NCI-H1092 (cell line): ENCODE measurements around the gene S100B.

Experiments used
- DNase-seq: peaks from one replicate; lab custom pipeline; 2025; lab: John Stamatoyannopoulos, UW

Gene S100B

DNA sequence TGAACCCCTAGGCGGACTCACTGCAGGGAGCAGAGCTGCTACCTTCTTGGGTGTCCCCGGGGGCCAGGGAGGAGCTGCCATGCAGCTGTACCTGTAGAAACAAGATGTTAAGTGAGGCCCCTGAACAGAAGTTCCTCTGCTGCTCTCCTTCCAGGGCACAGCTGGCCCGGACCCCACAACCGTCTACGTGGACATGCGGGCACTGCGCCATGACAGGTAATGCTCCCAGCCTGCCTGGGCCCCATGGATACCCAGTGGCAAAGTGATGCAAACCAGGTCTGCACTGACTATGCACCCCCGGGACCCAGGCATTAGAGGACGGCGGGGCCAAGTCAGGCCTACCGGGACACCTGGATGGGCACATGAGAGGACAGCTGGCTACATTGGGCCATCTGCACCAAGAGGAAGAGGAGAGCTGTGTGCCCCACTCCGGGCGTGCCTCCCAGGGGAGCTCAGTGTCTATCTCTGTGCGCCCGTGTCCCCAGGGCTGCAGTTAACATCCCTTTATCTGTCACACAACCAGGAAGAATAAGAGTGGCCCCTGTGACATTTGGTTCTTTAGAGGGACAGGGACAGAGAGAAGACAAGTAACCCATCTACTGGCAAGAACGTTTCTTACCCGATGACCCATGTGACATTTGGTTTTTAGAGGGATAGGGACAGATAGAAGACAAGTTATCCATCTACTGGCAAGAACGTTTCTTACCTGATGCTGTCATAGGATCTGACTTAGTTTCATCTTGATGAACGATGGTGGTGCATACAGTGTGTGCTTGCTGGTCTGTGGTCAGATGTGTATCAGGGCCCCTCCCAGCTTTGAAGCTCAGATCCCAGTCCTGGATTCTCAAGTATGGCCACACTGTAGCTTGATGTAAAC, 44.1 kb downstream of the S100B start:
- no peak for DNase-seq

DNA sequence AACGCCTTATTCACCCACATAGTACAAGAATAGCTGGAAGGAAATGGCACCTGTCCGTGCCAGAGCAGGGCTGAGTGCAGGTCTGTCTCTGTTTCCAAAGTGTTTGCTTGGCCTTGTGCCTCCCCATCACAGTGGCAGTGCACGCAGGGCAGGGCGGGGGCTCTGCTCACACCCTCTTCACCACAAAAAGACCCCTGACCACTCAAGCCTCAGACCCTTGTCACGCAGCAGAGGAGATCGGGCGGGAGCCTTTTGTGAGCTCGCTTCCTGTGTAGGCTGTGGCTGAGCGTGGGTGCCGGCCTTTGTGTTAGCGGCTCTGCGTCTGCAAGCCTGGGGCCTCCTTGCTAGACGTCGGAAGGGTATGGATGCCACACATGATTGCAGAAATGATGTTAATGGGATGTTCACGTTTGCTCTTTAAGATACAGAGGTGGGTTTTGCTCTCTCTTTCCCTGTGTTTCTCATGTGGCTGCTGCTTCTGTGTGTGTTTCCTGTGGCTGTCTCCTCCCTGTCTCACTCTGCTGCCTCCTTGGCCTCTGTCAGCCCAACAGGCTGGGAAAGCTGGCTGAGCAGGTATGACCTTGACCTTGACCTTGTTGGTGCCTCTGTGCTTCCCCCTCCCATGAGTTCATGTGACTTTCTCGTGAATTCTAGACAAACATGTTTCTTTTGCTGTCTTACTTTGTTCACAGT, 45.4 kb downstream of the S100B start:
- DNase-seq, result no peak

DNA sequence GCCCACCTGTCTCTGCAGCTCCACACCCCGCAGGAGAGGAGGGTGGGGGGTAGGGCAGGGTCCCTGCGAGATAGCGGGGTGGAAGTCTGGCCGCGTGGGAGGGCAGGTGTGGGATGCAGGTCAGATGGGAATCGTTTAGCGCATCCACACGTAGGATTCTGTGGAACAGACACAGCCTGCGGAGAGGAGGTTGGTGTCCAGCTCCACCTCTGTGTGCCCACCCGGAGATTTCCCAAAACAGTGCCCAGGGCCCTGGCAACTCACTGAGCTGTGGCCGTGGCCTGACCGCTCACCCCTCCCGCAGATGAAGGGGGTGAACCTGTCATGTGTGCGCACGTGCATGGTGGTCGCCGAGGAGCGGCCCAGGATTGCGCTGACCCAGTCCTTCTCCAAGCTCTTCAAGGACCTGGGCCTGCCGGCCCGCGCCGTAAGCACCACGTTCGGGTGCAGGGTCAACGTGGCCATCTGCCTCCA, 46.9 kb downstream of the S100B start:
- no peak for DNase-seq

DNA sequence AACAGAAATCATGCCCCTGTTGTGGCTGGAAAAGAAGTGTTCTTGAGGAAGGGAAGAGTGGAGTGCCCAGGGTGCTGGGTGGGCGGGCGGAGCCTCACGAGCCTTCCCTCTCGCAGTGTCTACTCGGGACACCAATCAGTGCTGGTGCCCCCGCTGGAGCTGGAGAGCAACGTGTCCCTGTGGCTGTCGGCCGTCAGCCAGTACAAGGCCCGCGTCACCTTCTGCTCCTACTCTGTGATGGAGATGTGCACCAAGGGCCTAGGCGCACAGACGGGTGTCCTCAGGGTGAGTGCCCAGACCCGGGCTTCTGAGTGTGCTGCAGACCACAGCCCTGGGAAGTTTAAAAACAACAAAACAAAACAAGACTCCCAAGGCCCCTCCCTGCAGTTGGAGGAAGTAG, 47.4 kb downstream of the S100B start:
- DNase-seq, result no peak

DNA sequence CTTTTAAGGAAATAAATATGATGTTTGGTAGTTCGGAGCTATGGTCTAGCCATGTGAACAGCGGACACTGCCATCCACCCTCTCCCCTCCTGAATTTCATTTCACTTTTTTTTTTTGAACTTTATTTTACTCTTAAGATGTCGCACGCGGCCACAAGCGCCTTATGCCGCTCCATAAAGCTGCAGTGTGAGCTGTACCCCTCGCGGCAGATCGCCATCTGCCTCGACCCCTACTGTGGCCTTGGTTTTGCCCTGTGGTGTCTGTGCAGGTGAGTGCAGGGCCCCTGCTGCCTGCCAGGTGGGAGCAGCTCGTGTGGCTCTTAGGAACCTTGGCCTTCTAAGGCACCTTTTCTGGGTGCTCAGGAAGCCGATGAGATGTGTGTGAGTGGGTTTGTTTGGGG, 48.1 kb downstream of the S100B start:
- no peak for DNase-seq

DNA sequence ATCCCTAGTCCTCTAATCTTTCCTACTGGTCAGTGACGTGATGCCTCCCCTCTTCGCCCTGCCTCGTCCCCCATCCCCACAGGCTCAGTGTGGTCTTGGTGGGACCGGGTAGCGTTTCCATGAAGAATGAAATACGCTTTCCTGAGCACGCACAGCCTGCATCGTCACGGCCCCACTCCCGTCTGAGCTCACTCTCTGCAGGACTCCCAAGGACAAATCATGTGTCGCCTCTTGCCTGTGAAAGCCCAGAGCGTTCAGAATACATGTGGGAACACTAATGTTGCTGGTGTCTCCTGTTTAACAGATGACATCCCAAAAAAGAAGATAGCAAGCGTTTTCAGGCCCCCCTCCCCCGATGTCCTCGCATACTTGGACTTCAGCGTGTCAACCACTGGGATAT, 49.2 kb downstream of the S100B start:
- DNase-seq, result no peak

DNA sequence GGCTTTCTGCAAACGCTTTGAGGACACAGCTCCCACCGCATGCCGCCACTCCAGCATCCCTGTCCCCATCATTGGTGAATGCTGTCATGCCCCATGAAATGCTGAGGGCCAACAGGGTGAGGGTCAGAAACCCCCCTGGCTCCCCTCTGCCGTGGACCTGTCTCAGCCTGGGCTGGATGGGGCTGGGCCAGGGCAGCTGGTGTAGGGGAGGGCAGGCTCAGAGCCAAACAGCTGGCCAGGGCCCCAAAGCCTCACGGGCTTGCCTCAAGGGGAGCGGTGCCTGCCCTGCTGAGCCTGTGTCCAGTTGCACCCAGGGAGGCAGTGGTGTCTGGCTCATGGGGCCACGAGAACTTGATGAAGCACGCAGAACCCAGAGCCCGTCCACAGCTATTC, 49.7 kb downstream of the S100B start:
- DNase-seq, result no peak

DNA sequence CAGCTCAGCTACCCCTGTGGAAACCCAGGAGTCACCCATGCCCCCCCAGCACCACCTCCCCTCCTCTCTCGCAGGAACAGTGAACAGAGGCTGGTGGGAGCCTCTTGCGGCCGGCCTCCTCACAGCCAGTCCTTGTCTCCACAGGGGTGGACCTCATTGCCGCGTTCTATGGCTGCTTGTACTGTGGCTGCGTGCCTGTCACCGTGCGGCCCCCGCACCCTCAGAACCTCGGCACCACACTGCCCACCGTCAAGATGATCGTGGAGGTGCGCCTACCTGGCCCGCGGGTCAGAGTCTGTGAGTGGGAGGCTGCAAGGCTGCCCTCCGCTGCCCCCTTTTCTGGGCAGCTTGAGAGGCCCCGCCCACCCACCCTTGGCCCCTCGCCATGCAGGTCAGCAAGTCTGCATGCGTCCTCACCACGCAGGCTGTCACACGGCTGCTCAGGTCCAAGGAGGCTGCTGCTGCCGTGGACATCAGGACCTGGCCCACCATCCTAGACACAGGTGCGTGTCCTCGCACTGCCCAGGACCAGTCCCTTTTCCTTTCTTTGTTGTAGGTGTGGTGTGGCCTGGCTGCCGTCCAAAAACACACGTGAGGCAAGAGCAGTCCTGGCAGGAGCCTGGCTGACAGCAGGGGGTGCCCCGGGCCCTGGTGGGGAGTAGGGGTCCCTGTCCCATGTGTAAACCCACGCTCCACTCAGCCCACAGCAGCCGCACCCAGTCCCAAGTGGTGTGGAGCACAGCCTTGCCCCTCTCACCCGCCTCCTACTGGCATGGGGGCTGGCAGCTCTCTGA, 50.3 kb downstream of the S100B start:
- no peak for DNase-seq

DNA sequence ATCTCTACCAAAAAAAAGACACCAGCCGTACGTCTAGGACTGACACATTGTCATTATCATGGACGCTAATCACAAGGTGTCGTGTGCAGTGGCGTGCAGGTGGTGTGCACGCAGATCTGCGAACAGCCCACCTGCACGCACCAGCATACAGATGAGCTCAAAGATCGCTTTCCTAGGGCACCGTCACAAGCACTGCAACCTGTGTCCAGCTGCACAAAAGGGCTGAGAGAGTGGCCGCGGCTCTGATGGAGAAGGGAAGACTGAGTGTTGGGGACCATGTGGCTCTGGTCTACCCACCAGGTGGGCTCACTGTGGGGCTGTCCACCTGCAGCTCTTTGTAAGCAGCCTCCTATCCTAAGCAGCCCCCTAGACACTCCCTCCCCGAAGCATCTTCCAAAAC, 50.9 kb downstream of the S100B start:
- no peak for DNase-seq

DNA sequence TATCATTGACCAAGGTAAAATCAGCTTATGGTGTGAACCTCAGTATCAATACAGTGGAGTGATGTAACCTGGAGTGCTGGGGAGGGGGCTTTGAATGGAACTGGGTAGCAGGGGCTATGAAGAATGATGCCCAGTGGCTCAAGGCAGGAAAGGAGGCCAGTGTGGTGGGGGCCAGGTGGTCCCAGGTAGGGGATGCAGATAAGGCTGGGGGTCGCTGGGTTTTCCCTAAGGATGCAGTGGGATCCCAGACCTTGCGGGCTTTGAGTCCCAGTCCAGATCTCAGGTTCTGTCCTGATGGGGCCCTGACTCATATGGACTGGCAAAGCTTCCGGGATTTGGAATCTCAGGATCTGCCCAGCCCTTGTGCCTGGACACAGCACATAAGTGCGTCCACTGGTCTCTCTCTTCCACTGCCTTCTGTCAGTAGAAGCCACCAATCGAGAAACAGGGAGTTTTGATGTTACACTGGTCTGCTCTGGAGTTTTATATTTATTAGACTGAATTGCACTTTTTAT, 52.0 kb downstream of the S100B start:
- DNase-seq, result no peak

DNA sequence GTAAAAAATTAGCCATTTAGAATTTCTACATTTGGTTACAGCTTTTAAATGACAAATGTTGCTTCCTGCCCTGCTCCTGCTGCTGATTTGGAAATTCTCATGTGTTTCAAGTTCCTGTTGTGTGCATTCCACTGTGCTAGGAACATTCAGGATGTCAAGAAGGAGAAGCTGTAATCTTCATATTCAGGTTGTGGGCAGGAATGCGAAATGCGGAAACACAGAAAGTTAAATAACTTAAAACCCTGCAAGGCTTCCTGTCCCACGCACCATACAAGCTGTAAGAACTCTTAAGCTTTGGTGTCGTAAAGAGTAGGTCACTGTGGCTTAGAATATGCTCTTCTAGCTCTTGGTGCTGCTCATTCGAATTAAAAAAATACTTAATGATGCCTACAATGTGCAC, 52.6 kb downstream of the S100B start:
- DNase-seq, result no peak

DNA sequence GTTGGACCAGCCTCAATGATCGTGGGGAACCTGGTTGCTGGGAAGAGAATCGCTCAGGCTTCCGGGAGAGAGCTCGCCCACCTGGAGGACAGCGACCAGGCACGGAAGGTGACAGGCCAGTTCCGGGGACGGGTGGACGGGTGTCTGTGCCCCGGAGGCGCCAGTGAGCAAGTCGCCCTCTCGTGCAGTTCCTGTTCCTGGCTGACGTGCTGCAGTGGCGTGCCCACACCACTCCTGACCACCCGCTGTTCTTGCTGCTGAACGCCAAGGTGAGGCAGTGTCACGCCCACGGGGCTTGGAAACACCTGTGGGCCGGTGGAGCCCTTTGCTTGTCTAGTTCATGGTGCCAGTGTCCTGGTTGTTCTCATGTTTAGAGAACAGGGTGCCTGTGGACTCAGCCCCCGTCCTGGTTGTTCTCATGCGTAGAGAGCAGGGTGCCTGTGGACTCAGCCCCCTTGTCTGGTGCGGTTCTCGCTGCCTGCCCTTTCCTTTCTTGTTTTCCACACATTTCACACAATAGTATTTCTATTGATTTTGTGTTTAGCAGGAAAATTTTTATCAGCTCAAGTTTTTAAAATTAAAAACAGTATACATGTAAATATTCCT, 53.1 kb downstream of the S100B start:
- no peak for DNase-seq

DNA sequence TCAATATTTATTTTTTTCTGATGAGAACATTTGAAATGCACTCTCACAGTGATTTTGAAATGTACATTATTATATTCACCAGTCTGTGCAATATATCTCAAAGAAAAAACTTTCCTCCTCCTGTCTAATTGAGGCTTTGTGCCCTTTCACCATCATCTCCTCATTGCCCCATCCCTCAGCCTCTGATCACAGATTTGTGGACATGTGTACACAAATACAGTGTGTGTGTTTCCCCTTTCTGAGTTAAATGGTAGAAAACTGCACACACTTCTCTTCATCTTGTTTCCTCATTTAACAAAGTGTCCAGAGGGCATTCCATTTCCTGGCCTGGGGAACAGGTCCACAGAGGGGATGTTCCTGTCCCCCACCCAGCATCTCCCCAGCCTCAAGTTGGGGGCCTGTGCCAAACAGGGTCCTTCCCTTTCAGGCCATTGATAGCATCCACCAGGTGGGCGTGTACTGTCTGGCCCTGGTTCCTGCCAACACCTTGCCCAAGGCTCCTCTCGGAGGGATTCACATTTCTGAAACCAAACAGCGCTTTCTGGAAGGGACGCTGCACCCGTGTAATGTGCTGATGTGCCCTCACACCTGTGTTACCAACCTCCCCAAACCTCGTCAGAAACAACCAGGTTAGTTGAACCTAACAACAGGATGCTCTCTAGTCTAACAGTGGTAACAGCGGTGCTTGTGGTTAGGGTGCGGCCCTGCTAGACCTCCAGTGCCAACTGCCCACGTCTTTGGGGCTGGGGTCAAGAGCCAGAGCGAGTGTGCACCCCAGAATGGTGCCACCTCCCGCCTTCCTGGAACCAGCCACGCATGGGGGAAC, 54.6 kb downstream of the S100B start:
- no peak for DNase-seq

DNA sequence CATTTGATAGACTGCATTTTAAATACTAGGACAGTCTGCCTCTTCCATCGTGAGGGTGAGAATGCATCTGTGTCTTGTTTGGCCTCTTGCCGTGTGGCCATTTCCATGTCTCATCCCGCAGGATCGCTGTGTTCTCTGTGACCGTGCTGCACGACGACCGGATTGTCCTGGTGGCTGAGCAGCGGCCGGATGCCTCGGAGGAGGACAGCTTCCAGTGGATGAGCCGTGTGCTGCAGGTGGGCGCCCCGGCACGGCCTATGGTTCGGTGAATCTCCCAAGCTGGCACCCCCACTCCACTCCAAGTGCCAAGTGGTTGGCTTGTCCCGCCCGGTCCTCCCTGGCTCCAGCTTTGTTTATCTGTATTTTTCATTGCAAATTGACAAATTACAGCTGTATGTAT, 55.2 kb downstream of the S100B start:
- no peak for DNase-seq
